Neural cell (in vitro differentiated cells): ENCODE measurements around the gene LIG3. TPM values are rescaled to one million over a fixed set of nuclear protein-coding genes. Genes with fewer than 3 reads are reported as not detected.
A peak's percentile ranks its signal among the peaks of the same experiment; 100 is the strongest.

Source experiments
- H2AFZ ChIP-seq: fragments of 200-600, 300-800 bp; sonication (generic), shearing (Covaris generic); 2 replicates; pipeline ENCODE4 v1.6.0; 2014; ENCODE audit warnings: low read depth, mild to moderate bottlenecking, antibody characterized with exemption, low read length, moderate library complexity
- H3F3A ChIP-seq: fragments of 200-600 bp; shearing (Covaris generic); 2 replicates; pipeline ENCODE4 v1.6.1; 2016; ENCODE audit warnings: mild to moderate bottlenecking, moderate library complexity, mixed read lengths, antibody characterized with exemption, low read length; ENCODE audit not compliant: insufficient read depth, poor library complexity, severe bottlenecking
- H3K27ac ChIP-seq: fragments of 200-600, 300-800 bp; sonication (generic), shearing (Covaris generic); 2 replicates; pipeline ENCODE4 v1.5.1; 2014; ENCODE audit warnings: mild to moderate bottlenecking, low read length, moderate library complexity
- H3K27me3 ChIP-seq: fragments of 300-800, 200-600 bp; sonication (generic), shearing (Covaris generic); 2 replicates; pipeline ENCODE4 v1.6.0; 2014; ENCODE audit warnings: mild to moderate bottlenecking, low read depth, low read length, moderate library complexity; ENCODE audit not compliant: insufficient read depth
- H3K36me3 ChIP-seq: fragments of 300-800, 200-600 bp; sonication (generic), shearing (Covaris generic); 2 replicates; pipeline ENCODE4 v1.5.1; 2014; ENCODE audit warnings: mild to moderate bottlenecking, antibody characterized with exemption, low read length, moderate library complexity; ENCODE audit not compliant: insufficient read depth
- H3K4me2 ChIP-seq: fragments of 300-800, 200-600 bp; sonication (generic), shearing (Covaris generic); 2 replicates; pipeline ENCODE4 v1.6.0; 2014; ENCODE audit warnings: mild to moderate bottlenecking, low read length
- H3K4me3 ChIP-seq: fragments of 300-800, 200-600 bp; sonication (generic), shearing (Covaris generic); 2 replicates; pipeline ENCODE4 v1.5.1; 2014; ENCODE audit warnings: mild to moderate bottlenecking, low read length, moderate library complexity
- H3K79me2 ChIP-seq: fragments of 200-600 bp; shearing (Covaris generic); replicated peaks from 2 replicates; pipeline ENCODE4 v1.6.0; 2014; ENCODE audit warnings: mild to moderate bottlenecking, low read length, moderate library complexity; ENCODE audit not compliant: insufficient read depth
- H3K9ac ChIP-seq: fragments of 300-800, 200-600 bp; sonication (generic), shearing (Covaris generic); 2 replicates; pipeline ENCODE4 v1.6.1; 2016; ENCODE audit warnings: mild to moderate bottlenecking, low read length, mixed read lengths
- H3K9me2 ChIP-seq: fragments of 200-600 bp; shearing (Covaris generic); 2 replicates; pipeline ENCODE4 v1.6.1; 2016; ENCODE audit warnings: mild to moderate bottlenecking, low read length, mixed read lengths; ENCODE audit not compliant: insufficient read depth
- H3K9me3 ChIP-seq: fragments of 200-600, 300-800 bp; sonication (generic), shearing (Covaris generic); 2 replicates; pipeline ENCODE4 v1.6.1; 2016; ENCODE audit warnings: mild to moderate bottlenecking, mixed run types, low read length, moderate library complexity, mixed read lengths
- H4K20me1 ChIP-seq: fragments of 200-600 bp; shearing (Covaris generic); 2 replicates; pipeline ENCODE4 v1.6.1; 2016; ENCODE audit warnings: mild to moderate bottlenecking, mixed run types; ENCODE audit not compliant: insufficient read depth
- EP300 ChIP-seq: fragments of 450-650 bp; conservative IDR thresholded peaks from 2 replicates; pipeline ENCODE4 v1.6.1; 2014; ENCODE audit warnings: antibody characterized with exemption, mild to moderate bottlenecking, moderate library complexity; ENCODE audit not compliant: poor library complexity, severe bottlenecking
- EZH2 ChIP-seq: fragments of 200-600, 300-800 bp; shearing (Covaris generic), sonication (generic); IDR thresholded peaks from 2 replicates; pipeline ENCODE4 v1.6.1; 2014; ENCODE audit warnings: antibody characterized with exemption, low read length, borderline replicate concordance, mild to moderate bottlenecking; ENCODE audit not compliant: insufficient read depth, poor library complexity, severe bottlenecking
- MXI1 ChIP-seq: fragments of 450-650 bp; conservative IDR thresholded peaks from 2 replicates; pipeline ENCODE4 v1.6.1; 2014; ENCODE audit warnings: antibody characterized with exemption, mild to moderate bottlenecking; ENCODE audit not compliant: poor library complexity, severe bottlenecking
- POLR2AphosphoS5 ChIP-seq: IDR thresholded peaks from 2 replicates; pipeline ENCODE4 v1.6.1; 2012
- RAD21 ChIP-seq: fragments of 450-650 bp; conservative IDR thresholded peaks from 2 replicates; pipeline ENCODE4 v1.6.1; 2014; ENCODE audit warnings: antibody characterized with exemption, mild to moderate bottlenecking, moderate library complexity
- REST ChIP-seq: IDR thresholded peaks from 2 replicates; pipeline ENCODE4 v1.6.1; 2012; ENCODE audit warnings: borderline replicate concordance
- SMC3 ChIP-seq: fragments of 450-650 bp; conservative IDR thresholded peaks from 2 replicates; pipeline ENCODE4 v1.6.1; 2014; ENCODE audit warnings: antibody characterized with exemption, mild to moderate bottlenecking, moderate library complexity; ENCODE audit not compliant: poor library complexity
- TAF1 ChIP-seq: IDR thresholded peaks from 2 replicates; pipeline ENCODE4 v1.6.1; 2012; ENCODE audit warnings: low read depth
- polyA plus RNA-seq: library from polyadenylated mRNA; depleted of rRNA; stranded (reverse); fragments of >200 nt; gene quantifications from 2 replicates; pipeline ENCODE4 v1.2.3, GENCODE V29; 2014
- TF ChIP-seq, protein P1 (sequence below): fragments of 450-650 bp; IDR thresholded peaks from 2 replicates; pipeline ENCODE4 v1.5.1; 2014; ENCODE audit warnings: antibody characterized with exemption, mild to moderate bottlenecking, moderate library complexity; ENCODE audit not compliant: poor library complexity, severe bottlenecking

Gene LIG3
- polyA plus RNA-seq, 1 donor from 2014 or later = 21.8 TPM

GRCh38 chr17:34961093-34961911, 19.0 kb upstream of the LIG3 start, which contains the start of the genes CCT6B and ZNF830:
CCT6B (minus strand) TSS chr17:34961460; CDS start chr17:34961393, 67 bp downstream.
ZNF830 (plus strand) TSS chr17:34961540; CDS start chr17:34961567, 27 bp downstream.
- H3K27me3 ChIP-seq = no peaks in the 10 kb centered on the region
- peak within 1 kb of the TSS; percentile 99 for H3K27ac ChIP-seq
- TF ChIP-seq, protein P1, sequence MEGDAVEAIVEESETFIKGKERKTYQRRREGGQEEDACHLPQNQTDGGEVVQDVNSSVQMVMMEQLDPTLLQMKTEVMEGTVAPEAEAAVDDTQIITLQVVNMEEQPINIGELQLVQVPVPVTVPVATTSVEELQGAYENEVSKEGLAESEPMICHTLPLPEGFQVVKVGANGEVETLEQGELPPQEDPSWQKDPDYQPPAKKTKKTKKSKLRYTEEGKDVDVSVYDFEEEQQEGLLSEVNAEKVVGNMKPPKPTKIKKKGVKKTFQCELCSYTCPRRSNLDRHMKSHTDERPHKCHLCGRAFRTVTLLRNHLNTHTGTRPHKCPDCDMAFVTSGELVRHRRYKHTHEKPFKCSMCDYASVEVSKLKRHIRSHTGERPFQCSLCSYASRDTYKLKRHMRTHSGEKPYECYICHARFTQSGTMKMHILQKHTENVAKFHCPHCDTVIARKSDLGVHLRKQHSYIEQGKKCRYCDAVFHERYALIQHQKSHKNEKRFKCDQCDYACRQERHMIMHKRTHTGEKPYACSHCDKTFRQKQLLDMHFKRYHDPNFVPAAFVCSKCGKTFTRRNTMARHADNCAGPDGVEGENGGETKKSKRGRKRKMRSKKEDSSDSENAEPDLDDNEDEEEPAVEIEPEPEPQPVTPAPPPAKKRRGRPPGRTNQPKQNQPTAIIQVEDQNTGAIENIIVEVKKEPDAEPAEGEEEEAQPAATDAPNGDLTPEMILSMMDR = peak; percentile 36
- TF ChIP-seq SMC3 (peak; percentile 65), EP300 (peak; percentile 72), REST (peak; percentile 91), EZH2 (no peak), RAD21 (peak; percentile 58), TAF1 (peak; percentile 94), POLR2AphosphoS5 (peak; percentile 94), MXI1 (peak; percentile 87)
- H3K79me2 ChIP-seq = peaks cover 20% of the 10 kb centered on the region
- H3K9ac ChIP-seq = peak within 1 kb of the TSS; percentile 97
- H3K9me2 ChIP-seq = no peaks in the 10 kb centered on the region
- H3K4me2 ChIP-seq = peak within 1 kb of the TSS; percentile 97
- no peaks in the 10 kb centered on the region for H3K9me3 ChIP-seq
- no peaks in the 10 kb centered on the region for H4K20me1 ChIP-seq
- peak within 1 kb of the TSS; percentile 98 for H2AFZ ChIP-seq
- no peaks in the 10 kb centered on the region for H3F3A ChIP-seq
- H3K36me3 ChIP-seq = no peaks in the 10 kb centered on the region
- peak within 1 kb of the TSS; percentile 74 for H3K4me3 ChIP-seq

DNA sequence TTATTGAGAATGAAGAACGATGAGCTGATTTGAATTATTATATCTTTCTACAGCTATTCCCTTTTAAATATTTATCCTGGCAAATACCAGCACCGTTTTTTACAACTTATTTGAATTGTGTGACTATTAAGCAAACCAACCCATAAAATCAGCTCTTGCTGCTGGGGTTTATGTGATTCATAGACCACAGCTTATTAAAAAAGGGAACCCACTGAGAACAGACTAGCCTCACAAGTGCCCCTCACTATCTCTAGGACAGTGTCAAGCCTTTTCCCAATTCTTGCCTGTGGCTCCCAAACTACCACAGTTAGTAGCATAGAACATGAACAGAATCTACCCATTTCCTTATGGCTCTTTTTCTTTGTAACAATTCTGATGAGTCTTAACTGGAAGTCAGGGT, 6.1 kb upstream of the LIG3 start:
- H3K4me3 ChIP-seq = no peak overlapping the region
- H4K20me1 ChIP-seq = no peaks in the 10 kb centered on the region
- H3K9me2 ChIP-seq = no peaks in the 10 kb centered on the region
- H3K27me3 ChIP-seq = no peaks in the 10 kb centered on the region
- no peaks in the 10 kb centered on the region for H3K9me3 ChIP-seq
- TF ChIP-seq TAF1 (no peak), REST (no peak), EP300 (no peak), SMC3 (no peak), EZH2 (no peak), RAD21 (no peak), POLR2AphosphoS5 (no peak), MXI1 (no peak)
- TF ChIP-seq, protein P1 = no peak
- H3K9ac ChIP-seq = no peak overlapping the region
- H3K36me3 ChIP-seq = no peaks in the 10 kb centered on the region
- H3F3A ChIP-seq = no peaks in the 10 kb centered on the region
- no peak overlapping the region for H3K4me2 ChIP-seq
- no peak overlapping the region for H3K27ac ChIP-seq
- H3K79me2 ChIP-seq = no peaks in the 10 kb centered on the region
- H2AFZ ChIP-seq = no peak overlapping the region
